Smooth muscle cell (in vitro differentiated cells): ENCODE data around the gene SPATA20. TPM values are rescaled to one million over a fixed set of nuclear protein-coding genes. Genes with fewer than 3 reads are reported as not detected.

Source experiments
- DNase-seq: peaks from one replicate; lab custom pipeline; 2025; ENCODE audit not compliant: unreplicated experiment; lab: John Stamatoyannopoulos, UW
- H2AFZ ChIP-seq: fragments of 200-600 bp; sonication (generic); 2 replicates; pipeline ENCODE4 v1.6.0; 2016; ENCODE audit warnings: antibody characterized with exemption, low read depth, mild to moderate bottlenecking
- H3F3A ChIP-seq: fragments of 200-600 bp; sonication (generic); 2 replicates; pipeline ENCODE4 v1.6.0; 2017; ENCODE audit warnings: antibody characterized with exemption, low read depth
- H3K27ac ChIP-seq: fragments of 200-600 bp; sonication (generic); 2 replicates; pipeline ENCODE4 v1.5.1; 2016; ENCODE audit warnings: low read depth, mild to moderate bottlenecking
- H3K27me3 ChIP-seq: fragments of 200-600 bp; sonication (generic); 2 replicates; pipeline ENCODE4 v1.6.1; 2016; ENCODE audit warnings: low read depth, mild to moderate bottlenecking
- H3K36me3 ChIP-seq: fragments of 200-600 bp; sonication (generic); 2 replicates; pipeline ENCODE4 v1.5.1; 2016; ENCODE audit warnings: low read depth
- H3K4me1 ChIP-seq: fragments of 200-600 bp; sonication (generic); 2 replicates; pipeline ENCODE4 v1.5.1; 2016; ENCODE audit warnings: low read depth
- H3K4me2 ChIP-seq: fragments of 200-600 bp; sonication (generic); 2 replicates; pipeline ENCODE4 v1.6.0; 2016; ENCODE audit warnings: mild to moderate bottlenecking
- H3K4me3 ChIP-seq: fragments of 200-600 bp; sonication (generic); 2 replicates; pipeline ENCODE4 v1.5.1; 2016; ENCODE audit warnings: mild to moderate bottlenecking
- H3K79me2 ChIP-seq: fragments of 200-600 bp; sonication (generic); 2 replicates; pipeline ENCODE4 v1.6.0; 2016; ENCODE audit warnings: low read depth, mild to moderate bottlenecking
- H3K9ac ChIP-seq: fragments of 200-600 bp; sonication (generic); 2 replicates; pipeline ENCODE4 v1.6.0; 2016; ENCODE audit warnings: low read depth
- H3K9me3 ChIP-seq: fragments of 200-600 bp; sonication (generic); replicated peaks from 2 replicates; pipeline ENCODE4 v1.5.1; 2016; ENCODE audit warnings: low read depth
- H4K20me1 ChIP-seq: fragments of 200-600 bp; sonication (generic); 2 replicates; pipeline ENCODE4 v1.6.0; 2016; ENCODE audit warnings: low read depth
- WGBS: methylation state at CpG from one replicate; pipeline ENCODE4 v1.1.7; 2016; ENCODE audit warnings: low lambda C conversion rate; 5-methylcytosine and 5-hydroxymethylcytosine counted together
- polyA plus RNA-seq: library from polyadenylated mRNA; unstranded; fragments of >200 nt; fragmentation: Nextera tagmentation; extraction: Ambion mirVana; gene quantifications from 2 replicates; pipeline ENCODE4 v1.2.1, GENCODE V29; 2016
- total RNA-seq: library from RNA; depleted of rRNA; stranded (reverse); fragments of >200 nt; gene quantifications from 2 replicates; pipeline ENCODE4 v1.2.3, GENCODE V29; 2014
- TF ChIP-seq, protein P1 (sequence below): fragments of 200-600 bp; sonication (generic); IDR thresholded peaks from 2 replicates; pipeline ENCODE4 v1.5.1; 2017; ENCODE audit warnings: borderline replicate concordance, mild to moderate bottlenecking, antibody characterized with exemption; ENCODE audit not compliant: insufficient read depth, poor library complexity, severe bottlenecking

The SPATA20 gene
- total and polyA plus RNA-seq, 2 experiments from 2014 or later = 61.0 to 62.7 TPM

DNA sequence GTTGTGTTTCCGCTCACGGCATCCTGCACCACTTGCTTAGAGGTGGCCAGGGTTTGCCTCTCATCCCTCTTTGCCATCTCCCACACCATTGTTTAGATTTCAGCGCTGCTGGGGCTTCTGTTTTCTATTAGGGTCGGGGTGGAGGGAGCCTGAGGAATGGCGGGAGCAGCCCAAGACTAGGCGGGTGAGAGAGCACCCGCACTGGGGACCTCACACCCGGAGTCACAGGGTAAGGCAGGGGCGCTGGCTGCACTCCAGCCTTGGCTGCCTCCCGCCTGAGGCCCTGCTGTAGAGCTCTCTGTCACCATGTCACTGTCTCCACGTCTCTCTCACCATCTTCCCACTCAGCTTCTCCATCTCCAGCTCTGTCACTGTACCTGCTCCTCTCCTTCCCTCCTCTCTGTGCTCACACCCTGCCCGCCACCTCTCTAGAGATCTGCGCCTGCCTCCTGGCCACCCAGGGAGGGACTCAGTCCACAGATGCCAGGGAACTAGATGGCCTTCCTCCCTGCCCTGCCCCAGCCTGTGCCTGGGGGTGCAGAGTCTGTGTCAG, 54.9 kb downstream of the SPATA20 start:
- H3F3A ChIP-seq = no peaks in the 10 kb centered on the region
- no peak overlapping the region for H3K4me3 ChIP-seq
- no peaks in the 10 kb centered on the region for H3K9me3 ChIP-seq
- no peaks in the 10 kb centered on the region for H3K27me3 ChIP-seq
- no peak overlapping the region for H3K4me2 ChIP-seq
- no peaks in the 10 kb centered on the region for H3K4me1 ChIP-seq
- no peak for DNase-seq
- H3K79me2 ChIP-seq = no peaks in the 10 kb centered on the region
- no peak overlapping the region for H3K27ac ChIP-seq
- 86% methylated on average over 13 of the region's 13 CpGs for WGBS
- no peak overlapping the region for H2AFZ ChIP-seq
- TF ChIP-seq, protein P1, sequence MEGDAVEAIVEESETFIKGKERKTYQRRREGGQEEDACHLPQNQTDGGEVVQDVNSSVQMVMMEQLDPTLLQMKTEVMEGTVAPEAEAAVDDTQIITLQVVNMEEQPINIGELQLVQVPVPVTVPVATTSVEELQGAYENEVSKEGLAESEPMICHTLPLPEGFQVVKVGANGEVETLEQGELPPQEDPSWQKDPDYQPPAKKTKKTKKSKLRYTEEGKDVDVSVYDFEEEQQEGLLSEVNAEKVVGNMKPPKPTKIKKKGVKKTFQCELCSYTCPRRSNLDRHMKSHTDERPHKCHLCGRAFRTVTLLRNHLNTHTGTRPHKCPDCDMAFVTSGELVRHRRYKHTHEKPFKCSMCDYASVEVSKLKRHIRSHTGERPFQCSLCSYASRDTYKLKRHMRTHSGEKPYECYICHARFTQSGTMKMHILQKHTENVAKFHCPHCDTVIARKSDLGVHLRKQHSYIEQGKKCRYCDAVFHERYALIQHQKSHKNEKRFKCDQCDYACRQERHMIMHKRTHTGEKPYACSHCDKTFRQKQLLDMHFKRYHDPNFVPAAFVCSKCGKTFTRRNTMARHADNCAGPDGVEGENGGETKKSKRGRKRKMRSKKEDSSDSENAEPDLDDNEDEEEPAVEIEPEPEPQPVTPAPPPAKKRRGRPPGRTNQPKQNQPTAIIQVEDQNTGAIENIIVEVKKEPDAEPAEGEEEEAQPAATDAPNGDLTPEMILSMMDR = no peak
- no peaks in the 10 kb centered on the region for H3K36me3 ChIP-seq
- H3K9ac ChIP-seq = no peak overlapping the region
- H4K20me1 ChIP-seq = no peaks in the 10 kb centered on the region

DNA sequence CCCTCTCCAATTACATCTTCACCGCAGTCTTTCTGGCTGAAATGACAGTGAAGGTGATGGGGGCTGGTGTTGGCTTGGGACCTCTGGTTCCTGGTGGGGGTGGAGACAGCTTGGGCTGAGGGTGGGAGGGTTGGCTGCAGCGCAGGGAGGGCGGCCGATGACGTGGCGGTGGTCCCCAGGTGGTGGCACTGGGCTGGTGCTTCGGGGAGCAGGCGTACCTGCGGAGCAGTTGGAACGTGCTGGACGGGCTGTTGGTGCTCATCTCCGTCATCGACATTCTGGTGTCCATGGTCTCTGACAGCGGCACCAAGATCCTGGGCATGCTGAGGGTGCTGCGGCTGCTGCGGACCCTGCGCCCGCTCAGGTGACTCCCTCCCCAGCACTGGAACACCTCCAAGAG, 55.9 kb downstream of the SPATA20 start:
- no peak overlapping the region for H3K9ac ChIP-seq
- no peak for DNase-seq
- H3K79me2 ChIP-seq = no peaks in the 10 kb centered on the region
- no peak overlapping the region for H3K27ac ChIP-seq
- no peaks in the 10 kb centered on the region for H3F3A ChIP-seq
- no peak overlapping the region for H3K4me2 ChIP-seq
- H2AFZ ChIP-seq = no peak overlapping the region
- no peaks in the 10 kb centered on the region for H3K4me1 ChIP-seq
- WGBS = 98% methylated on average over 12 of the region's 18 CpGs
- no peaks in the 10 kb centered on the region for H3K9me3 ChIP-seq
- no peak overlapping the region for H3K4me3 ChIP-seq
- TF ChIP-seq, protein P1 = no peak
- no peaks in the 10 kb centered on the region for H3K27me3 ChIP-seq
- H4K20me1 ChIP-seq = no peaks in the 10 kb centered on the region
- no peaks in the 10 kb centered on the region for H3K36me3 ChIP-seq

DNA sequence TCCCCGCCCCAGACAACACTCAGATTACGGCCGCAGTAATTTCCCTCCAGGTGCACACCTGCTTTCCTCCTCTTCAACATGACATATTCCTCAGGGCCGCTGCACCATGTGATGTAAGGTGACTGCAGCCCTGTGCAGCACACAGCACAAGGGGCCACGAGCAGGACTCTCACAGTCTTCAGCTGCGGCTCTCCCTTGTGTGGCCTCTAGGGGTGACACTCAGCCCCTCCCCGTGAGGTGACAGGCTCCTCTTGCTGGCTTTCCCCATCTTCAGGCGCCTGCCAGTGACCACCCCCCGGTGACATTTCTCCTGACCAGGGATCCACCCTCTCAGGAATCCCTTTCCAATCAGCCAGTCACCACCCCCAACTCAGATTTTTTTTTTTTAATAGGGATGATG, 56.4 kb downstream of the SPATA20 start:
- WGBS = 74% methylated on average over 9 of the region's 9 CpGs
- H3K27me3 ChIP-seq = no peaks in the 10 kb centered on the region
- no peaks in the 10 kb centered on the region for H3K79me2 ChIP-seq
- H3K4me3 ChIP-seq = no peak overlapping the region
- no peak overlapping the region for H2AFZ ChIP-seq
- no peaks in the 10 kb centered on the region for H3K9me3 ChIP-seq
- no peaks in the 10 kb centered on the region for H3K4me1 ChIP-seq
- H3K9ac ChIP-seq = no peak overlapping the region
- no peaks in the 10 kb centered on the region for H3F3A ChIP-seq
- no peak overlapping the region for H3K27ac ChIP-seq
- H3K4me2 ChIP-seq = no peak overlapping the region
- TF ChIP-seq, protein P1 = no peak
- no peaks in the 10 kb centered on the region for H4K20me1 ChIP-seq
- H3K36me3 ChIP-seq = no peaks in the 10 kb centered on the region
- no peak for DNase-seq

DNA sequence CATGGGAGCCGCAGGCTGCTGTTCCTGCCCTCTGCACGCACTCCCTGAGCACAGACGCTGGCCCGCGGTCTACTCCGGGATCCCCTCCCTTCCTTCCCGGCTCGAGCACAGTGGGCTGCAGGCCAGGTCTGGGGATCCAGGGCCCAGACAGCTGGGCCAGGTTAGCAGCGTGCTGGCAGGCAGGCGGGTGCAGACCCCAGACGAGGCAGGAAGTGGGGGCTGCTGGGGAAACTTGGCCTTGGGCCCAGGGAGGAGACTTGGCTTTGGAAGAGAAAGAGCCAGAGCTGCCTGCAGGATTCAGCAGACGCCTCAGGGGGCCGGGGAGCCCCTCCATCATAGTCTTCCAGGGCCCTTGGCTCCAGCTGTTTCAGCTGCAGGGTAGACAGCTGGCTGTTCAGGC, 57.5 kb downstream of the SPATA20 start:
- Histone ChIP-seq H3K79me2 (no peaks in the 10 kb centered on the region), H4K20me1 (no peaks in the 10 kb centered on the region), H3K9me3 (no peaks in the 10 kb centered on the region), H3K27ac (no peak overlapping the region), H3K4me1 (no peaks in the 10 kb centered on the region), H3K27me3 (no peaks in the 10 kb centered on the region), H3F3A (no peaks in the 10 kb centered on the region), H3K4me3 (no peak overlapping the region), H2AFZ (no peak overlapping the region), H3K36me3 (no peaks in the 10 kb centered on the region), H3K4me2 (peak overlapping the region; percentile 44), H3K9ac (no peak overlapping the region)
- no peak for DNase-seq
- TF ChIP-seq, protein P1 = no peak
- 38% methylated on average over 13 of the region's 13 CpGs for WGBS
